Liver (tissue), 3 donors: ENCODE results near the gene MOB3B.

ENCODE experiments used
- ATF3 ChIP-seq: IDR thresholded peaks from 2 replicates; pipeline ENCODE4 v1.6.1; 2016; ENCODE audit warnings: antibody characterized with exemption
- EGR1 ChIP-seq, 2 donors: IDR thresholded peaks; 2 replicates each; pipeline ENCODE4 v1.6.1; 2016 to 2018; ENCODE audit warnings: antibody characterized with exemption in 2 of 2, low read depth in 2 of 2
- JUND ChIP-seq, 2 donors: IDR thresholded peaks; 2 replicates each; pipeline ENCODE4 v1.6.1; 2016; ENCODE audit warnings: antibody characterized with exemption in 2 of 2
- NR2F2 ChIP-seq: IDR thresholded peaks from 2 replicates; pipeline ENCODE4 v1.6.1; 2016; ENCODE audit warnings: antibody characterized with exemption
- RAD21 ChIP-seq, 2 donors: IDR thresholded peaks; 2 replicates each; pipeline ENCODE4 v1.6.1; 2016; ENCODE audit warnings: antibody characterized with exemption in 2 of 2, mild to moderate bottlenecking in 2 of 2
- SP1 ChIP-seq: IDR thresholded peaks from 2 replicates; pipeline ENCODE4 v1.6.1; 2018; ENCODE audit warnings: antibody characterized with exemption, mild to moderate bottlenecking
- TAF1 ChIP-seq: conservative IDR thresholded peaks from 2 replicates; pipeline ENCODE4 v1.6.1; 2016; ENCODE audit warnings: antibody characterized with exemption, mild to moderate bottlenecking
- YY1 ChIP-seq: IDR thresholded peaks from 2 replicates; pipeline ENCODE4 v1.6.1; 2016; ENCODE audit warnings: antibody characterized with exemption, mild to moderate bottlenecking
- TF ChIP-seq, protein P1 (sequence below): fragments of 150-350 bp; IDR thresholded peaks from 2 replicates; pipeline ENCODE4 v1.5.1; 2017; ENCODE audit warnings: improper control_type of control experiment, low read depth, low read length; ENCODE audit not compliant: missing input control
- TF ChIP-seq, protein P2 (sequence below): IDR thresholded peaks from 2 replicates; pipeline ENCODE4 v1.6.1; 2016; ENCODE audit warnings: antibody characterized with exemption
- TF ChIP-seq, protein P3 (sequence below): IDR thresholded peaks from 2 replicates; pipeline ENCODE4 v1.6.1; 2016; ENCODE audit warnings: antibody characterized with exemption, mild to moderate bottlenecking
- donor health status: healthy.
- donor health status: healthy.

DNA sequence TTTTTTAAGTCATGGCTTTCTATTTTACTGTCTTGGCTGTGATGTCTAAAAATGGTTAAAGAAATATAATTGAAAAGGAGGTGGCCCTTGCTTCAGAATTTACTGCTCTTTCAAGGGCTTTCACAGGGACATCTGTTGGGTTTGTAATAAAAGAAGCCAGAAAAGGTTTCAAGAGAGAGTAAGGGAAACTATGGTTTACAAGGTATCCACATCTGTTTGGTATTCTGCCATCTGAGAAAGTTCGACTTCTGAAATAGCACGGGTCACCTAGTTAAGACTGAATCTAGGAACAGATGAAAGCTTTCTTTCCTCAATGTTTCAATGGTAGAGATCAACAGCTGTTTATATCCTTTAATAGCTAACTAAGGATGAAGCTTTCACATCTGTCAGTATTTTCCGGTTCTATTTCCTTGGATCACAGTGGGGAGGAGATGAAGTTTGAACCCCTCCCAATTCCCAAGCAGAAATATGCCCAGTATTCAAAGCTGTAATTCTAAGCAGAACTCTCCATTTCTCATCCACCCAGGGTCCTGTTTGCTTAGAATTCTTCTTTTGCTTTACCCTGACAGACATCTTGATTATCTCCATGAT is 78.3 kb downstream of the MOB3B start:
- TF ChIP-seq, protein P1, sequence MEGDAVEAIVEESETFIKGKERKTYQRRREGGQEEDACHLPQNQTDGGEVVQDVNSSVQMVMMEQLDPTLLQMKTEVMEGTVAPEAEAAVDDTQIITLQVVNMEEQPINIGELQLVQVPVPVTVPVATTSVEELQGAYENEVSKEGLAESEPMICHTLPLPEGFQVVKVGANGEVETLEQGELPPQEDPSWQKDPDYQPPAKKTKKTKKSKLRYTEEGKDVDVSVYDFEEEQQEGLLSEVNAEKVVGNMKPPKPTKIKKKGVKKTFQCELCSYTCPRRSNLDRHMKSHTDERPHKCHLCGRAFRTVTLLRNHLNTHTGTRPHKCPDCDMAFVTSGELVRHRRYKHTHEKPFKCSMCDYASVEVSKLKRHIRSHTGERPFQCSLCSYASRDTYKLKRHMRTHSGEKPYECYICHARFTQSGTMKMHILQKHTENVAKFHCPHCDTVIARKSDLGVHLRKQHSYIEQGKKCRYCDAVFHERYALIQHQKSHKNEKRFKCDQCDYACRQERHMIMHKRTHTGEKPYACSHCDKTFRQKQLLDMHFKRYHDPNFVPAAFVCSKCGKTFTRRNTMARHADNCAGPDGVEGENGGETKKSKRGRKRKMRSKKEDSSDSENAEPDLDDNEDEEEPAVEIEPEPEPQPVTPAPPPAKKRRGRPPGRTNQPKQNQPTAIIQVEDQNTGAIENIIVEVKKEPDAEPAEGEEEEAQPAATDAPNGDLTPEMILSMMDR = no peak
- TF ChIP-seq NR2F2 = no peak
- no peak for TF ChIP-seq YY1
- TF ChIP-seq, protein P2, sequence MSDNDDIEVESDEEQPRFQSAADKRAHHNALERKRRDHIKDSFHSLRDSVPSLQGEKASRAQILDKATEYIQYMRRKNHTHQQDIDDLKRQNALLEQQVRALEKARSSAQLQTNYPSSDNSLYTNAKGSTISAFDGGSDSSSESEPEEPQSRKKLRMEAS = no peak
- TF ChIP-seq JUND (IDR thresholded peaks at IDR 0.05) = no peak
- no peak for TF ChIP-seq EGR1 (IDR thresholded peaks at IDR 0.05; ENCODE audit: low read depth in 2 of 2)
- TF ChIP-seq SP1 = no peak
- TF ChIP-seq RAD21 (IDR thresholded peaks at IDR 0.05) = no peak
- TF ChIP-seq, protein P3, sequence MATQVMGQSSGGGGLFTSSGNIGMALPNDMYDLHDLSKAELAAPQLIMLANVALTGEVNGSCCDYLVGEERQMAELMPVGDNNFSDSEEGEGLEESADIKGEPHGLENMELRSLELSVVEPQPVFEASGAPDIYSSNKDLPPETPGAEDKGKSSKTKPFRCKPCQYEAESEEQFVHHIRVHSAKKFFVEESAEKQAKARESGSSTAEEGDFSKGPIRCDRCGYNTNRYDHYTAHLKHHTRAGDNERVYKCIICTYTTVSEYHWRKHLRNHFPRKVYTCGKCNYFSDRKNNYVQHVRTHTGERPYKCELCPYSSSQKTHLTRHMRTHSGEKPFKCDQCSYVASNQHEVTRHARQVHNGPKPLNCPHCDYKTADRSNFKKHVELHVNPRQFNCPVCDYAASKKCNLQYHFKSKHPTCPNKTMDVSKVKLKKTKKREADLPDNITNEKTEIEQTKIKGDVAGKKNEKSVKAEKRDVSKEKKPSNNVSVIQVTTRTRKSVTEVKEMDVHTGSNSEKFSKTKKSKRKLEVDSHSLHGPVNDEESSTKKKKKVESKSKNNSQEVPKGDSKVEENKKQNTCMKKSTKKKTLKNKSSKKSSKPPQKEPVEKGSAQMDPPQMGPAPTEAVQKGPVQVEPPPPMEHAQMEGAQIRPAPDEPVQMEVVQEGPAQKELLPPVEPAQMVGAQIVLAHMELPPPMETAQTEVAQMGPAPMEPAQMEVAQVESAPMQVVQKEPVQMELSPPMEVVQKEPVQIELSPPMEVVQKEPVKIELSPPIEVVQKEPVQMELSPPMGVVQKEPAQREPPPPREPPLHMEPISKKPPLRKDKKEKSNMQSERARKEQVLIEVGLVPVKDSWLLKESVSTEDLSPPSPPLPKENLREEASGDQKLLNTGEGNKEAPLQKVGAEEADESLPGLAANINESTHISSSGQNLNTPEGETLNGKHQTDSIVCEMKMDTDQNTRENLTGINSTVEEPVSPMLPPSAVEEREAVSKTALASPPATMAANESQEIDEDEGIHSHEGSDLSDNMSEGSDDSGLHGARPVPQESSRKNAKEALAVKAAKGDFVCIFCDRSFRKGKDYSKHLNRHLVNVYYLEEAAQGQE = no peak
- TF ChIP-seq ATF3 = no peak
- no peak for TF ChIP-seq TAF1
